Right lobe of liver (tissue), 4 donors: ENCODE data around the gene ACE2.

Source experiments
- POLR2A ChIP-seq: fragments of 450-650 bp; IDR thresholded peaks from one replicate; pipeline ENCODE4 v1.6.1; 2017; ENCODE audit warnings: antibody characterized with exemption, mild to moderate bottlenecking
- TF ChIP-seq, protein P1 (sequence below), 4 donors: fragments of 200-600 bp in 3 of 4; fragments of 450-650 bp in 1 of 4; IDR thresholded peaks; one replicate each; pipeline versions ENCODE4 v1.5.1 to v1.8.0; 2016 to 2022; ENCODE audit warnings: antibody characterized with exemption in 4 of 4, mild to moderate bottlenecking in 2 of 4
- donor health status: DM: no; HTN: no; CAD: no.
- donor health status: DM: no; HTN: no; CAD: no.
- donor health status: DM: no; HTN: yes; CAD: no.

DNA sequence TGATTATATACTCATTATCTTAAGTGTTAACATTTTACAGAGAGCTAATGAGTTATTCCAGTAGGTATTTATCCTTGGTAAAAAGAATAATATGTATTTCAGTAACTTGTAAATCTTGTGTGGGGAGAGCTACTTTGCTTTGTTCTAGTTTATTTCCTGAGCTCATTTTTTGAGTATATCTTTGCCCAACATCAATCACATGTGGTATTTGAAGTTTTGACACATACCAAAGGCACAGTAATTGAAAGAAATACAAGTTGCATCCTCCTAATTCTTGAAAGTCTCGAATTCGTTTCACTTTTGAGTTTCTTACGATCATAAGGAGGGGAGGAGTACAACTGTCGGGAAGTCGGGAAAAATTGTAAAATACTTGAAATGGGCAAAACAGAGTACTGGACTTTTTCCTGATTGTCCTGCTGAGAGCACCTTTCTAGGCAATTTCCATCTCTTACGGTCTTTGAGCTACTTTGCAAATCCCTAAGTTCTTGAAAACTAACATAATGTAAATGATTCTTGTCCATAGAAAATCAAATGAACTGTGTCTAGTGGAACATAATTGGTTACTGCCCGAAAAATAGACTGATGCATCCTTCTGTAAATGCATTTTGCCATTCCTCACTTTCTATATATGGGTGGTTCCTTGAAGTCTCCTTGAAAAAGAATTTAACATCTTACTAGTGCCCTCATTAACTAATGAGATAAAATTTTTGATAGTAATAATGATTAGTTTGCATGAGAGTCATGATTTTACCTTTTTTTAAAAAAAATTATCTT, 43.2 kb upstream of the ACE2 start:
- TF ChIP-seq, protein P1, sequence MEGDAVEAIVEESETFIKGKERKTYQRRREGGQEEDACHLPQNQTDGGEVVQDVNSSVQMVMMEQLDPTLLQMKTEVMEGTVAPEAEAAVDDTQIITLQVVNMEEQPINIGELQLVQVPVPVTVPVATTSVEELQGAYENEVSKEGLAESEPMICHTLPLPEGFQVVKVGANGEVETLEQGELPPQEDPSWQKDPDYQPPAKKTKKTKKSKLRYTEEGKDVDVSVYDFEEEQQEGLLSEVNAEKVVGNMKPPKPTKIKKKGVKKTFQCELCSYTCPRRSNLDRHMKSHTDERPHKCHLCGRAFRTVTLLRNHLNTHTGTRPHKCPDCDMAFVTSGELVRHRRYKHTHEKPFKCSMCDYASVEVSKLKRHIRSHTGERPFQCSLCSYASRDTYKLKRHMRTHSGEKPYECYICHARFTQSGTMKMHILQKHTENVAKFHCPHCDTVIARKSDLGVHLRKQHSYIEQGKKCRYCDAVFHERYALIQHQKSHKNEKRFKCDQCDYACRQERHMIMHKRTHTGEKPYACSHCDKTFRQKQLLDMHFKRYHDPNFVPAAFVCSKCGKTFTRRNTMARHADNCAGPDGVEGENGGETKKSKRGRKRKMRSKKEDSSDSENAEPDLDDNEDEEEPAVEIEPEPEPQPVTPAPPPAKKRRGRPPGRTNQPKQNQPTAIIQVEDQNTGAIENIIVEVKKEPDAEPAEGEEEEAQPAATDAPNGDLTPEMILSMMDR (IDR thresholded peaks at IDR 0.05) = no peak
- TF ChIP-seq POLR2A = no peak
